ENCODE measurements around the gene BCAS3.

GRCh38 chr17:61280851-61281250 is 603.2 kb downstream of the BCAS3 start:
- no peak for TF ChIP-seq CTCF (IDR thresholded peaks at IDR 0.05)
- no peak for TF ChIP-seq POLR2A (IDR thresholded peaks at IDR 0.05)
